GM12878 (cell line): ENCODE measurements around the gene TFAP2B. TPM values are rescaled to one million over a fixed set of nuclear protein-coding genes. Genes with fewer than 3 reads are reported as not detected.

Experiments used
- ATAC-seq: fragments of 200-7000 bp; cut with Tn5 transposase; 3 replicates; pipeline ENCODE4 v1.9.1; 2020; ENCODE audit warnings: mild to moderate bottlenecking, moderate library complexity
- BruUV-seq: library from RNA; stranded (reverse); fragments of 400-500 nt; replicated peaks from 2 replicates; lab custom pipeline; 2021; lab: Mats Ljungman, UMichigan
- CTCF ChIA-PET: fragments of 300-600 bp; sonication (Branson Sonifier 250); formaldehyde crosslinking; extraction: SDS; loops from one replicate; lab custom pipeline; 2021; ENCODE audit warnings: inconsistent platforms; lab: Yijun Ruan, JAX
- POLR2A ChIA-PET: fragments of 350-600 bp; formaldehyde crosslinking; extraction: SDS; loops from one replicate; lab custom pipeline; 2021; ENCODE audit warnings: inconsistent platforms; lab: Charles Lee
- RAD21 ChIA-PET: fragments of 300-600 bp; sonication (Branson Sonifier 250); formaldehyde crosslinking; loops from one replicate; lab custom pipeline; 2023; ENCODE audit warnings: antibody characterized with exemption; ENCODE audit not compliant: unreplicated experiment; lab: Charles Lee
- SMC1A ChIA-PET: fragments of 300-600 bp; sonication (Branson Sonifier 250); formaldehyde crosslinking; loops from one replicate; lab custom pipeline; 2023; ENCODE audit not compliant: unreplicated experiment, uncharacterized antibody; lab: Charles Lee
- DNase-seq: peaks from one replicate; pipeline ENCODE4 v3.0.0-alpha.2; 2011; ENCODE audit warnings: low read depth, low spot score
- FAIRE-seq: peaks from 3 replicates; lab custom pipeline; 2011; peaks lifted over from hg19 to GRCh38; lab: Jason Lieb, UNC
- H2AFZ ChIP-seq: 2 replicates; pipeline ENCODE4 v1.6.0; 2011; ENCODE audit warnings: low read depth, low read length, control low read depth; ENCODE audit not compliant: control insufficient read depth
- H3K27ac ChIP-seq: 2 replicates; pipeline ENCODE4 v1.5.1; 2011; ENCODE audit warnings: control low read depth; ENCODE audit not compliant: control insufficient read depth, insufficient read depth
- H3K27me3 ChIP-seq, 2 experiments: replicated peaks in 1 of 2; 2 replicates each; pipeline versions ENCODE4 v1.6.0 to v1.6.1; 2011; ENCODE audit warnings: low read length in 1 of 2; ENCODE audit not compliant: control insufficient read depth in 2 of 2, insufficient read depth in 2 of 2
- H3K36me3 ChIP-seq, 2 experiments: 2 replicates each; pipeline ENCODE4 v1.5.1; 2011; ENCODE audit warnings: low read length in 1 of 2; ENCODE audit not compliant: control insufficient read depth in 2 of 2, insufficient read depth in 2 of 2
- H3K4me1 ChIP-seq: 2 replicates; pipeline ENCODE4 v1.6.1; 2011; ENCODE audit warnings: mild to moderate bottlenecking, low read length, moderate library complexity, mixed read lengths; ENCODE audit not compliant: control insufficient read depth, insufficient read depth
- H3K4me2 ChIP-seq: 2 replicates; pipeline ENCODE4 v1.6.0; 2011; ENCODE audit warnings: control low read depth; ENCODE audit not compliant: control insufficient read depth, insufficient read depth
- H3K4me3 ChIP-seq: fragments of 200-600 bp; sonication (generic); 2 replicates; pipeline ENCODE4 v1.5.1; 2016
- H3K79me2 ChIP-seq: 2 replicates; pipeline ENCODE4 v1.6.0; 2011; ENCODE audit warnings: low read length; ENCODE audit not compliant: control insufficient read depth, insufficient read depth
- H3K9ac ChIP-seq: 2 replicates; pipeline ENCODE4 v1.8.0; 2011; ENCODE audit warnings: low read length, control low read depth, mixed read lengths; ENCODE audit not compliant: control insufficient read depth, insufficient read depth
- H3K9me3 ChIP-seq: replicated peaks from 3 replicates; pipeline ENCODE4 v1.5.1; 2011; ENCODE audit warnings: mild to moderate bottlenecking, low read length; ENCODE audit not compliant: control insufficient read depth, insufficient read depth
- H4K20me1 ChIP-seq: 2 replicates; pipeline ENCODE4 v1.6.0; 2011; ENCODE audit not compliant: control insufficient read depth, insufficient read depth
- ATF2 ChIP-seq: IDR thresholded peaks from 2 replicates; pipeline ENCODE4 v1.6.1; 2012; ENCODE audit warnings: low read length, inconsistent platforms
- BCLAF1 ChIP-seq: fragments of 450-650 bp; IDR thresholded peaks from 2 replicates; pipeline ENCODE4 v1.6.1; 2017; ENCODE audit warnings: antibody characterized with exemption, mild to moderate bottlenecking, moderate library complexity
- CTCF ChIP-seq, 3 experiments: IDR thresholded peaks in 2 of 3; conservative IDR thresholded peaks in 1 of 3; 2 replicates each; pipeline ENCODE4 v1.5.1; 2011; ENCODE audit warnings: low read depth in 3 of 3, low read length in 3 of 3, mild to moderate bottlenecking in 3 of 3, control low read depth in 2 of 3, moderate library complexity in 2 of 3, inconsistent platforms in 1 of 3, mixed read lengths in 1 of 3; ENCODE audit not compliant: control insufficient read depth in 2 of 3, insufficient read depth in 1 of 3; ENCODE audit errors: extremely low read depth in 1 of 3
- CUX1 ChIP-seq: IDR thresholded peaks from 2 replicates; pipeline ENCODE4 v1.6.1; 2012; ENCODE audit warnings: improper control_type of control experiment, low read depth, low read length; ENCODE audit not compliant: insufficient replicate concordance
- EED ChIP-seq: sonication (generic); IDR thresholded peaks from 2 replicates; pipeline ENCODE4 v1.6.1; 2016; ENCODE audit warnings: antibody characterized with exemption, low read depth
- HDAC6 ChIP-seq: fragments of 200-600 bp; sonication (generic); IDR thresholded peaks from one replicate; pipeline ENCODE4 v1.8.0; 2017; ENCODE audit warnings: antibody characterized with exemption; ENCODE audit not compliant: unreplicated experiment
- KDM1A ChIP-seq: fragments of 200-600 bp; sonication (generic); IDR thresholded peaks from 2 replicates; pipeline ENCODE4 v1.6.1; 2016; ENCODE audit warnings: borderline replicate concordance
- PML ChIP-seq: IDR thresholded peaks from 2 replicates; pipeline ENCODE4 v1.6.1; 2012; ENCODE audit warnings: low read length, inconsistent platforms
- SMAD5 ChIP-seq: IDR thresholded peaks from 2 replicates; pipeline ENCODE4 v1.6.1; 2016; ENCODE audit warnings: antibody characterized with exemption, low read depth
- TBL1XR1 ChIP-seq: IDR thresholded peaks from 2 replicates; pipeline ENCODE4 v1.6.1; 2012; ENCODE audit warnings: low read depth, low read length, improper control_type of control experiment
- YBX1 ChIP-seq: fragments of 450-650 bp; IDR thresholded peaks from 2 replicates; pipeline ENCODE4 v1.6.1; 2016; ENCODE audit warnings: antibody characterized with exemption
- WGBS: methylation state at CpG from one replicate; pipeline ENCODE4 v1.1.6; 2016; ENCODE audit warnings: low lambda C conversion rate; ENCODE audit not compliant: insufficient replicate concordance, insufficient coverage; ENCODE audit errors: missing lambda C conversion rate; 5-methylcytosine and 5-hydroxymethylcytosine counted together
- in situ Hi-C: fragments of 300-500 bp; cut with MboI; formaldehyde crosslinking; loops from 9 replicates; pipeline ENCODE4 v1.14.3; 2018; ENCODE audit warnings: mixed read lengths
- intact Hi-C: fragments of 100-400 bp; cut with micrococcal nuclease; formaldehyde crosslinking; loops from one replicate; pipeline ENCODE4 v1.14.2; 2022; ENCODE audit not compliant: unreplicated experiment
- polyA plus RNA-seq, 11 experiments: library from polyadenylated mRNA; depleted of rRNA in 4 of 11; unstranded in 6 of 11; stranded (reverse) in 5 of 11; fragments of >200 nt; fragmentation: Nextera tagmentation in 4 of 11; fragmentation: Illumina TruSeq in 1 of 11; extraction: Ambion mirVana in 4 of 11; extraction: Trizol in 1 of 11; gene quantifications; 1 replicate in 1 of 11; 2 replicates in 10 of 11; pipeline versions ENCODE4 v1.2.1 to v1.2.3, GENCODE V29; 2011 to 2016; ENCODE audit warnings: inconsistent platforms in 2 of 11, missing spikeins in 2 of 11, low read depth in 1 of 11
- total RNA-seq, 4 experiments: library from RNA; depleted of rRNA in 3 of 4; stranded (reverse); fragments of >200 nt in 3 of 4; fragmentation: Illumina TruSeq in 1 of 4; extraction: Trizol in 1 of 4; gene quantifications; 2 replicates each; pipeline versions ENCODE4 v1.2.1 to v1.2.3, GENCODE V29; 2013 to 2021

The TFAP2B gene
- total and polyA plus RNA-seq, 10 of the 15 experiments (the other 5 are each of a cell fraction or from before 2014, with no cell fraction given), result 0.03 to 0.15 (median 0.07) TPM; not detected in 5

- no peaks in the 10 kb centered on the region for H3K36me3 ChIP-seq
- H4K20me1 ChIP-seq, result no peaks in the 10 kb centered on the region
- ChIA-PET CTCF (interaction anchor here (0.7 to 1.9 kb wide), 16 partner anchors 8 to 1337 kb away, joined by 3 to 11 read pairs (median 4); no protein-coding TSS in a partner anchor), RAD21 (interaction anchor here (0.9 to 1.0 kb wide), 3 partner anchors 120 to 1204 kb away, joined by 3 to 6 read pairs (median 3); no protein-coding TSS in a partner anchor), POLR2A (no interaction called here), SMC1A (interaction anchor here (1.0 to 2.1 kb wide), 2 partner anchors 13 to 535 kb away, joined by 6 to 8 read pairs; no protein-coding TSS in a partner anchor)
- 1% methylated on average over 14 of the region's 14 CpGs for WGBS
- ATAC-seq, result peak; percentile 85
- H3K4me2 ChIP-seq, result peak overlapping the region; percentile 61
- in situ Hi-C loops (loop anchor here (10.0 kb wide), 3 partner anchors 539 to 1209 kb away; no protein-coding TSS in a partner anchor), intact Hi-C loops (loop anchor here (1.0 to 5.0 kb wide), 7 partner anchors 641 to 1205 kb away; no protein-coding TSS in a partner anchor)
- peak; percentile 19 for DNase-seq
- H3K27me3 ChIP-seq, result peaks cover 2 to 20% of the 10 kb centered on the region in 2 experiments; a peak in 3 of 4 replicates
- no peaks in the 10 kb centered on the region for H3K9me3 ChIP-seq
- peak overlapping the region; percentile 81 for H2AFZ ChIP-seq
- no peaks in the 10 kb centered on the region for H3K79me2 ChIP-seq
- H3K9ac ChIP-seq, result no peak overlapping the region
- H3K4me1 ChIP-seq, result no peaks in the 10 kb centered on the region
- no TSS peak for BruUV-seq
- H3K27ac ChIP-seq, result no peak overlapping the region
- peak; percentile 92 for FAIRE-seq
- H3K4me3 ChIP-seq, result peak overlapping the region; percentile 75
- TF ChIP-seq TBL1XR1 (no peak), HDAC6 (no peak), ATF2 (no peak), CUX1 (no peak), SMAD5 (no peak), KDM1A (no peak), YBX1 (no peak), CTCF (IDR thresholded peaks at IDR 0.05 in 2 of 3, conservative IDR thresholded peaks at IDR 0.05 in 1 of 3; ENCODE audit: control insufficient read depth in 2 of 3, extremely low read depth in 1 of 3, insufficient read depth in 1 of 3, low read depth in 3 of 3, low read length in 3 of 3) (peak; percentile 68 to 92 (median 79)), PML (no peak), BCLAF1 (no peak), EED (no peak)
Measured at GRCh38 chr6:50816115-50816675, 2.5 kb upstream of the TFAP2B start.
